Esophagus squamous epithelium (tissue), 5 donors: ENCODE data around the gene CD82. TPM values are rescaled to one million over a fixed set of nuclear protein-coding genes. Genes with fewer than 3 reads are reported as not detected.

ENCODE experiments used
- DNase-seq: peaks from one replicate; lab custom pipeline; 2025; lab: John Stamatoyannopoulos, UW
- H3K27ac ChIP-seq, 4 donors: fragments of 200-600 bp; sonication (generic); one replicate each; pipeline ENCODE4 v1.5.1; 2016 to 2019; ENCODE audit warnings: mild to moderate bottlenecking in 1 of 4
- H3K27me3 ChIP-seq, 4 donors: fragments of 200-600 bp; sonication (generic); 1 replicate in 3 of 4; 2 replicates in 1 of 4; pipeline versions ENCODE4 v1.5.1 to v1.6.0; 2017 to 2021; ENCODE audit warnings: antibody characterized with exemption in 1 of 4
- H3K36me3 ChIP-seq, 3 donors: fragments of 200-600 bp; sonication (generic); one replicate each; pipeline ENCODE4 v1.5.1; 2016 to 2019
- H3K4me1 ChIP-seq, 3 donors: fragments of 200-600 bp; sonication (generic); one replicate each; pipeline ENCODE4 v1.5.1; 2017 to 2019
- H3K4me3 ChIP-seq, 4 donors: fragments of 200-600 bp; sonication (generic); 1 replicate in 3 of 4; 2 replicates in 1 of 4; pipeline ENCODE4 v1.5.1; 2016 to 2019; ENCODE audit warnings: mild to moderate bottlenecking in 2 of 4, moderate library complexity in 1 of 4
- H3K9me3 ChIP-seq, 3 donors: fragments of 200-600 bp; sonication (generic); one replicate each; pipeline ENCODE4 v1.5.1; 2016 to 2019
- POLR2A ChIP-seq, 4 donors: fragments of 450-650 bp; IDR thresholded peaks; one replicate each; pipeline ENCODE4 v1.6.1; 2017; ENCODE audit warnings: antibody characterized with exemption in 4 of 4, mild to moderate bottlenecking in 4 of 4, moderate library complexity in 3 of 4
- WGBS, 2 donors: methylation state at CpG; one replicate each; pipeline ENCODE4 v1.1.5; 2018; 5-methylcytosine and 5-hydroxymethylcytosine counted together
- intact Hi-C: fragments of 100-400 bp; cut with DNase I; formaldehyde crosslinking; loops from one replicate; pipeline ENCODE4 v1.15.0; 2022
- total RNA-seq, 4 donors: library from RNA; depleted of rRNA; stranded (reverse); fragments of >200 nt; gene quantifications; one replicate each; pipeline ENCODE4 v1.1.0, GENCODE V29; 2016
- TF ChIP-seq, protein P1 (sequence below), 6 experiments: fragments of 450-650 bp in 4 of 6; fragments of 200-600 bp in 2 of 6; sonication (generic) in 2 of 6; IDR thresholded peaks; one replicate each; pipeline ENCODE4 v1.5.1; 2016 to 2019; ENCODE audit warnings: antibody characterized with exemption in 6 of 6, mild to moderate bottlenecking in 4 of 6, moderate library complexity in 4 of 6
- donor health status: DM: yes; HTN: yes; CAD: no.

Gene CD82
- total RNA-seq, 4 donors from 2014 or later, result 70.9 to 137 (median 108) TPM

DNA sequence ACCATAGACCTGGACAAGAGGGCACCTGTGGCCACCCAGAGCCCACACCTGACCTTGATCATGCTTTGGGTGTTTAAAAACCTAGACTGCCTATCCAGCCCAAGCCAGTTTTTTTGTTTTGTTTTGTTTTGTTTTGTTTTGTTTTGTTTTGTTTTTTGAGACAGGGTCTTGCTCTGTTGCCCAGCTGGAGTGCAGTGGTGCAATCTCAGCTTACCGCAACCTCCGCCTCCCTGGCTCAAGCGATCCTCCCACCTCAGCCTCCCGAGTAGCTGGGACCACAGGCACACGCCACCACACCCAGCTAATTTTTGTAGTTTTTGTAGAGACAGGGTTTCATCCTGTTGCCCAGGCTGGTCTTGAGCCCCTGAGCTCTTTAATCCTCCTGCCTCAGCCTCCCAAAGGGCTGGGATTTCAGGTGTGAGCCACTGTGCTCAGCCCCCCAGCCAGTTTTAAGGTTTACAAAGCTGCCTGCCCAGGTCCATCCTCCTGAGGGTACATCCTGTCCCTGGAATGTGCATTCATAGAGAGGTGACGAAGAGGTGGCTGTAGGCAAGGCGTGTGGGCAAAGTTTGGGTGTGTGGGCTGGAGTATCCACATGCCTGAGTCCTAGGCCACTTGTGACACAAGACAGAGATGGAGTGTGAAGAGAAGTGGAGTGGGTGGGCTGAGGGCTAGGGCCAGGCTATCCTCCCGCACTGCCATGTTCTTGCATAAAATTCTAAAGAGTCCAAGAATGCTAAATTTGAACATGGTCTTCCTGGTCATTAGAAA is 3.3 kb upstream of the CD82 start:
- no peak for DNase-seq
- intact Hi-C loops, result no loop called here
- TF ChIP-seq, protein P1, sequence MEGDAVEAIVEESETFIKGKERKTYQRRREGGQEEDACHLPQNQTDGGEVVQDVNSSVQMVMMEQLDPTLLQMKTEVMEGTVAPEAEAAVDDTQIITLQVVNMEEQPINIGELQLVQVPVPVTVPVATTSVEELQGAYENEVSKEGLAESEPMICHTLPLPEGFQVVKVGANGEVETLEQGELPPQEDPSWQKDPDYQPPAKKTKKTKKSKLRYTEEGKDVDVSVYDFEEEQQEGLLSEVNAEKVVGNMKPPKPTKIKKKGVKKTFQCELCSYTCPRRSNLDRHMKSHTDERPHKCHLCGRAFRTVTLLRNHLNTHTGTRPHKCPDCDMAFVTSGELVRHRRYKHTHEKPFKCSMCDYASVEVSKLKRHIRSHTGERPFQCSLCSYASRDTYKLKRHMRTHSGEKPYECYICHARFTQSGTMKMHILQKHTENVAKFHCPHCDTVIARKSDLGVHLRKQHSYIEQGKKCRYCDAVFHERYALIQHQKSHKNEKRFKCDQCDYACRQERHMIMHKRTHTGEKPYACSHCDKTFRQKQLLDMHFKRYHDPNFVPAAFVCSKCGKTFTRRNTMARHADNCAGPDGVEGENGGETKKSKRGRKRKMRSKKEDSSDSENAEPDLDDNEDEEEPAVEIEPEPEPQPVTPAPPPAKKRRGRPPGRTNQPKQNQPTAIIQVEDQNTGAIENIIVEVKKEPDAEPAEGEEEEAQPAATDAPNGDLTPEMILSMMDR (IDR thresholded peaks at IDR 0.05), result no peak
- TF ChIP-seq POLR2A (IDR thresholded peaks at IDR 0.05), result no peak
- Histone ChIP-seq H3K9me3 (no peaks in the 10 kb centered on the region), H3K27me3 (no peaks in the 10 kb centered on the region), H3K4me1 (peaks cover 16 to 80% (median 65%) of the 10 kb centered on the region in 3 donors), H3K4me3 (no peak overlapping the region), H3K27ac (peak overlapping the region; percentile 47 to 98 (median 96)), H3K36me3 (no peaks in the 10 kb centered on the region)
- WGBS, 2 donors, result 90 to 100% methylated on average over 1 to 7 of the region's 8 CpGs

DNA sequence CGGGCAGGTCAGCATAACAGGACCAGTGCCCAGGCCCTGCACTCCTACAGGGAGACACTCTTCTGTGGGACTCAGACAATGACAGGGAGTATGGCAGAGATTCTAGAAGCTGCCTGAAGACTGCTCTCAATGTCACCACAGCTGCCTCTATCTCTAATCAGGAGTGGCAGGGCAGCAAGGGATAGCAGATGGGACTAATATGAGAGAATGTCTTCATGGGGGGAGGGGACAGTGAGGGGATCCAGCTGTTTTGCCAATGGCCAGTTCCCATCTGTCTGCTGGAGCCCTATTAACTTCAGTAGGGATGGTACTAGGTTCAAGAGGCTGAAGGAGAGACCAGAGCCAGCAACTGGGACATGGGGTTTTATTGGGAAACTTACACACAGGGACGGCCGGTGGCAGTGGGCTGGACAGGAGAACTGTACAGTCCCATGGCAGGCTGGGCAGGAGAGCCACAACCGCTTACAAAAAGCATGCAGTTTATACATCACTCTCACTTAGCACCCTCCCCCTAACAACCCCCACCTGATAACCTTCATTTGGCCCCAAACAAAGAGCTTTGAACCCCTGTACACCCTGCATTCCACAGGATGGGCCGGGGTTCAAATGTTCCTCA is 2.5 kb upstream of the CD82 start:
- Histone ChIP-seq H3K36me3 (no peaks in the 10 kb centered on the region), H3K4me1 (peaks cover 24 to 87% (median 73%) of the 10 kb centered on the region in 3 donors), H3K9me3 (no peaks in the 10 kb centered on the region), H3K27me3 (no peaks in the 10 kb centered on the region), H3K4me3 (no peak overlapping the region), H3K27ac (peak overlapping the region; percentile 94 to 98 (median 96))
- WGBS, 2 donors, result 91 to 94% methylated on average over 4 to 5 of the region's 5 CpGs
- intact Hi-C loops, result no loop called here
- TF ChIP-seq, protein P1 (IDR thresholded peaks at IDR 0.05), result no peak
- no peak for TF ChIP-seq POLR2A (IDR thresholded peaks at IDR 0.05)
- DNase-seq, result no peak

DNA sequence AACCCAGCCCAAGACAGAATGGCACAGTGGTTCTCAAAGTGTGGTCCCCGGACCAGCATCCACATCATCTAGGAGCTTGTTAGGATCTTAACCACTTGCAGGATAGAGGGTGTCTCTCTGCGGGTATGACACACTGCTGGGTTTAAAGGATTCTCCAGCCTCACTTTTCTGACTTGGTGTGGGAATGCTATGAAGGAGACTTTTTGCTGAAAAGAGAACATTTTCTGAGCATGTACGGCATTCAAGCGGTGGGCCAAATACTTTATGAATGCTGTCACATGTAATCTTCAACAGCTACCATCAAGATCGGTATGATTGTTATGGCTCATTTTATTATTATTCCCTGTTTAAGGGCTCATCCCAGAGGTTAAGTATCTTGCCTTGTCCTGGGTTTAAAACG is 1.8 kb upstream of the CD82 start:
- intact Hi-C loops, result no loop called here
- Histone ChIP-seq H3K36me3 (no peaks in the 10 kb centered on the region), H3K9me3 (no peaks in the 10 kb centered on the region), H3K27ac (peak overlapping the region; percentile 94 to 98 (median 96)), H3K4me1 (peaks cover 32 to 95% (median 80%) of the 10 kb centered on the region in 3 donors), H3K27me3 (no peaks in the 10 kb centered on the region), H3K4me3 (peak overlapping the region in 1 of 4 donors; percentile 84)
- WGBS, 2 donors, result 56 to 61% methylated on average over 6 of the region's 6 CpGs
- no peak for DNase-seq
- no peak for TF ChIP-seq POLR2A (IDR thresholded peaks at IDR 0.05)
- TF ChIP-seq, protein P1 (IDR thresholded peaks at IDR 0.05), result no peak

DNA sequence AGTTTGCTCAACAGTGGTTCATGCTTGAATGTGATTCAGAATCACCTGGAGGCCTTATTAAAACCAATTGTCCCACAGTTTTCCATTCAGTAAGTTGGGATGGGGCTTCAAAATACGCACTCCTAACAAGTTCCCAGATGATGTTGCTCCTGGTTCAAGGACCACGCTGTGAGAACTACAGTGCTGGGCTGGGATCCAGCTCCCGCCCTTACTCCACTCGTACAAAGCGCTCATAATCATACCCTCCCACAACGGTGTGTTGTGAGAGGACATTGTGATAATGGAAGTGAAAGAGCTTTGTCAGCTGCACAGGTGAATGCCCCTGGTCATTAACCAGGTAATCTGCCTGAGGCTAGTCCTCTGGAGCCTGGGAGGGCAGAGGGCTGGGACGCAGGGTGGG is 1.3 kb upstream of the CD82 start:
- H3K27ac ChIP-seq, result peak overlapping the region; percentile 94 to 98 (median 96)
- no peaks in the 10 kb centered on the region for H3K27me3 ChIP-seq
- peak overlapping the region; percentile 32 to 84 (median 58) for H3K4me3 ChIP-seq
- intact Hi-C loops, result no loop called here
- no peaks in the 10 kb centered on the region for H3K36me3 ChIP-seq
- TF ChIP-seq POLR2A (IDR thresholded peaks at IDR 0.05), result no peak
- TF ChIP-seq, protein P1 (IDR thresholded peaks at IDR 0.05), result no peak
- H3K9me3 ChIP-seq, result no peaks in the 10 kb centered on the region
- WGBS, 2 donors, result 12 to 41% methylated on average over 7 of the region's 7 CpGs
- peaks cover 36 to 95% (median 83%) of the 10 kb centered on the region in 3 donors for H3K4me1 ChIP-seq
- DNase-seq, result no peak

DNA sequence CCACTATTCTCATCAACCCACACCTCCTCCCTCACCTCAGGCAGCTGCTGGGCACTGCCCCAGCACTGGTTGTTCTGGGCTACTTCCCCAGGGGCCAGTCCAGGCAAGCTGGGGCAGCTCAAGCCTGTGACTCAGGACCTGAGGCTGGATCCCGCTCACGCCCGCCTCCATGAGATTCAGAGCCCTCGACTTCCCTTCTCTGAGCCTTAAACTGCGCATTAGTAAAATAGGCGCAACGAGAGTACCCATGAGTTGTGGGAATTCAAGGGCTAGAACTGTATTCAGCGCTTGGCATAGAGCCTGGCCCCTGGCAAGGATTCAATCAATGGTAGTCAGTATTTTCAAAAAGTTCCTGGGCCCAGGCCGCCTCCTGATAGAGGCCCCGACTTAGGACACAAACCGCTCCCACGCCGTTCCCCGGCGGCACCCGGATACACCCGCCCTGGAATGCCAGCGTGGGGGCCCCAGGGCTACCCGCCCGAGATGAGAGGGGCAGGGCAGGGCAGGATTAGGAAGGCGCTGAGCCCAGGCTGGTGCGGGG is 723 bp upstream of the CD82 start:
- intact Hi-C loops, result no loop called here
- H3K27ac ChIP-seq, result peak overlapping the region; percentile 94 to 98 (median 96)
- peaks cover 41 to 95% (median 84%) of the 10 kb centered on the region in 3 donors for H3K4me1 ChIP-seq
- no peaks in the 10 kb centered on the region for H3K9me3 ChIP-seq
- 0% methylated on average over 4 of the region's 22 CpGs; no CpG with 5 or more reads in 1 of the 2 donors for WGBS, 2 donors
- H3K4me3 ChIP-seq, result peak overlapping the region; percentile 32 to 84 (median 58)
- DNase-seq, result peak; percentile 29
- peaks cover 0 to 2% (median 0%) of the 10 kb centered on the region in 3 donors for H3K36me3 ChIP-seq
- H3K27me3 ChIP-seq, result no peaks in the 10 kb centered on the region
- TF ChIP-seq, protein P1 (IDR thresholded peaks at IDR 0.05), result no peak
- peak in 2 of 4 donors; percentile 41 to 44 for TF ChIP-seq POLR2A (IDR thresholded peaks at IDR 0.05)
